Thymus (tissue), 11 donors: ENCODE results near the gene TJP1. TPM values are rescaled to one million over a fixed set of nuclear protein-coding genes. Genes with fewer than 3 reads are reported as not detected.

ENCODE experiments used
- DNase-seq, 9 donors: peaks; one replicate each; pipeline ENCODE4 v3.0.0-alpha.2; 2013; ENCODE audit warnings: low spot score in 9 of 9, low read depth in 6 of 9, missing footprints in 1 of 9
- H3K27ac ChIP-seq, 2 donors: one replicate each; pipeline ENCODE4 v1.5.1; 2013; ENCODE audit warnings: control low read depth in 1 of 2, low read depth in 1 of 2, low read length in 1 of 2, mild to moderate bottlenecking in 1 of 2, moderate library complexity in 1 of 2
- H3K27me3 ChIP-seq, 2 donors: one replicate each; pipeline ENCODE4 v1.5.1; 2013; ENCODE audit warnings: low read length in 1 of 2; ENCODE audit not compliant: control insufficient read depth in 2 of 2, insufficient read depth in 1 of 2
- H3K36me3 ChIP-seq, 2 donors: one replicate each; pipeline ENCODE4 v1.5.1; 2013; ENCODE audit warnings: low read length in 1 of 2, mild to moderate bottlenecking in 1 of 2, moderate library complexity in 1 of 2; ENCODE audit not compliant: control insufficient read depth in 2 of 2, insufficient read depth in 2 of 2
- H3K4me1 ChIP-seq, 2 donors: one replicate each; pipeline ENCODE4 v1.5.1; 2013; ENCODE audit warnings: low read length in 2 of 2; ENCODE audit not compliant: control insufficient read depth in 2 of 2, insufficient read depth in 2 of 2
- H3K4me3 ChIP-seq, 2 donors: one replicate each; pipeline ENCODE4 v1.5.1; 2013; ENCODE audit warnings: low read length in 2 of 2, control low read depth in 1 of 2, mild to moderate bottlenecking in 1 of 2
- H3K9me3 ChIP-seq, 2 donors: one replicate each; pipeline ENCODE4 v1.5.1; 2013; ENCODE audit warnings: low read length in 1 of 2, mild to moderate bottlenecking in 1 of 2; ENCODE audit not compliant: control insufficient read depth in 2 of 2, insufficient read depth in 1 of 2
- WGBS: extraction: QIAGEN DNeasy Blood & Tissue Kit; methylation state at CpG from one replicate; pipeline ENCODE4 v1.1.7; 2013; 5-methylcytosine and 5-hydroxymethylcytosine counted together
- polyA plus RNA-seq: library from polyadenylated mRNA; stranded (reverse); fragments of 200-250 nt; gene quantifications from one replicate; pipeline ENCODE4 v1.2.3, GENCODE V29; 2013
- total RNA-seq: library from RNA; stranded (reverse); fragments of 120-200 nt; gene quantifications from one replicate; pipeline ENCODE4 v1.2.4, GENCODE V29; 2013
- donor health status: healthy.

TJP1 gene
- total and polyA plus RNA-seq, 2 donors: 7.3 to 11.5 TPM

- Histone ChIP-seq H3K27ac (no peak overlapping the region), H3K4me3 (no peak overlapping the region), H3K36me3 (no peaks in the 10 kb centered on the region), H3K27me3 (no peaks in the 10 kb centered on the region), H3K9me3 (no peaks in the 10 kb centered on the region), H3K4me1 (no peaks in the 10 kb centered on the region)
- no peak for DNase-seq
Measured at GRCh38 chr15:29778382-29778781, 43.9 kb downstream of the TJP1 start.

GRCh38 chr15:29776859-29777258 is 45.4 kb downstream of the TJP1 start:
- 69% methylated on average over 4 of the region's 4 CpGs for WGBS
- no peak overlapping the region for H3K27ac ChIP-seq
- no peak for DNase-seq

GRCh38 chr15:29774900-29775299 is 47.4 kb downstream of the TJP1 start:
- 93% methylated on average over 6 of the region's 6 CpGs for WGBS
- Histone ChIP-seq H3K4me1 (no peaks in the 10 kb centered on the region), H3K9me3 (no peaks in the 10 kb centered on the region), H3K27me3 (no peaks in the 10 kb centered on the region), H3K4me3 (no peak overlapping the region), H3K36me3 (no peaks in the 10 kb centered on the region), H3K27ac (no peak overlapping the region)
- no peak for DNase-seq

More at GRCh38 chr15:29776859-29777258, 45.4 kb downstream of the TJP1 start:
- Histone ChIP-seq H3K27me3 (no peaks in the 10 kb centered on the region), H3K4me1 (no peaks in the 10 kb centered on the region), H3K36me3 (no peaks in the 10 kb centered on the region), H3K4me3 (no peak overlapping the region), H3K9me3 (no peaks in the 10 kb centered on the region)

GRCh38 chr15:29773816-29774215 is 48.5 kb downstream of the TJP1 start:
- no peaks in the 10 kb centered on the region for H3K9me3 ChIP-seq
- no peak overlapping the region for H3K27ac ChIP-seq
- H3K4me3 ChIP-seq: no peak overlapping the region
- WGBS: 80% methylated on average over 1 of the region's 1 CpG
- no peaks in the 10 kb centered on the region for H3K27me3 ChIP-seq
- H3K36me3 ChIP-seq: no peaks in the 10 kb centered on the region
- no peaks in the 10 kb centered on the region for H3K4me1 ChIP-seq
- DNase-seq: no peak

GRCh38 chr15:29773000-29773399 is 49.3 kb downstream of the TJP1 start:
- 93% methylated on average over 4 of the region's 4 CpGs for WGBS
- Histone ChIP-seq H3K9me3 (no peaks in the 10 kb centered on the region), H3K27me3 (no peaks in the 10 kb centered on the region), H3K27ac (no peak overlapping the region), H3K4me1 (no peaks in the 10 kb centered on the region), H3K4me3 (no peak overlapping the region), H3K36me3 (no peaks in the 10 kb centered on the region)
- no peak for DNase-seq

- Histone ChIP-seq H3K36me3 (no peaks in the 10 kb centered on the region), H3K27me3 (no peaks in the 10 kb centered on the region), H3K9me3 (no peaks in the 10 kb centered on the region), H3K4me1 (no peaks in the 10 kb centered on the region), H3K27ac (no peak overlapping the region), H3K4me3 (no peak overlapping the region)
- no peak for DNase-seq
- 90% methylated on average over 2 of the region's 2 CpGs for WGBS
Measured at GRCh38 chr15:29770796-29771195, 51.5 kb downstream of the TJP1 start.

- no peaks in the 10 kb centered on the region for H3K27me3 ChIP-seq
- no peaks in the 10 kb centered on the region for H3K4me1 ChIP-seq
- DNase-seq: no peak
- H3K36me3 ChIP-seq: no peaks in the 10 kb centered on the region
- no peak overlapping the region for H3K4me3 ChIP-seq
- H3K9me3 ChIP-seq: no peaks in the 10 kb centered on the region
- 87% methylated on average over 8 of the region's 8 CpGs for WGBS
- H3K27ac ChIP-seq: no peak overlapping the region
Measured at GRCh38 chr15:29765898-29766527, 56.3 kb downstream of the TJP1 start.

- Histone ChIP-seq H3K4me3 (no peak overlapping the region), H3K9me3 (no peaks in the 10 kb centered on the region), H3K4me1 (no peaks in the 10 kb centered on the region), H3K36me3 (no peaks in the 10 kb centered on the region), H3K27ac (peak overlapping the region in 1 of 2 donors; percentile 5), H3K27me3 (no peaks in the 10 kb centered on the region)
- WGBS: 91% methylated on average over 3 of the region's 3 CpGs
- peak in 1 of 9 donors; percentile 1 for DNase-seq
Measured at GRCh38 chr15:29765234-29765841, 56.9 kb downstream of the TJP1 start.

- WGBS: 95% methylated on average over 2 of the region's 2 CpGs
- no peak for DNase-seq
- H3K4me1 ChIP-seq: no peaks in the 10 kb centered on the region
- no peaks in the 10 kb centered on the region for H3K9me3 ChIP-seq
- no peaks in the 10 kb centered on the region for H3K36me3 ChIP-seq
- H3K27ac ChIP-seq: no peak overlapping the region
- no peak overlapping the region for H3K4me3 ChIP-seq
- no peaks in the 10 kb centered on the region for H3K27me3 ChIP-seq
Measured at GRCh38 chr15:29759596-29759995, 62.7 kb downstream of the TJP1 start.
